H1 (cell line): ENCODE results near the gene FRMD3. TPM values are rescaled to one million over a fixed set of nuclear protein-coding genes. Genes with fewer than 3 reads are reported as not detected.

Experiments
- CTCF ChIA-PET: fragments of 300-600 bp; sonication (Branson Sonifier 250); formaldehyde crosslinking; loops from one replicate; lab custom pipeline; 2021; ENCODE audit not compliant: partially characterized antibody; lab: Charles Lee
- POLR2A ChIA-PET: fragments of 300-600 bp; sonication (Branson Sonifier 250); formaldehyde crosslinking; loops from one replicate; lab custom pipeline; 2021; ENCODE audit warnings: inconsistent platforms; ENCODE audit not compliant: partially characterized antibody; lab: Charles Lee
- DNase-seq, 2 experiments: peaks; one replicate each; pipeline versions ENCODE4 v3.0.0 to v3.0.0-alpha.2; 2010 to 2022; ENCODE audit warnings: low spot score in 2 of 2, low read depth in 1 of 2, mixed read lengths in 1 of 2
- FAIRE-seq: peaks from 2 replicates; lab custom pipeline; 2011; peaks lifted over from hg19 to GRCh38; lab: Jason Lieb, UNC
- H2AFZ ChIP-seq: 2 replicates; pipeline ENCODE4 v1.8.1; 2012; ENCODE audit warnings: low read length, inconsistent platforms
- H2AK5ac ChIP-seq: 2 replicates; pipeline ENCODE4 v1.6.1; 2013; ENCODE audit warnings: low read depth, low read length
- H2BK120ac ChIP-seq: replicated peaks from 2 replicates; pipeline ENCODE3; 2013; ENCODE audit warnings: low read depth, low read length, inconsistent platforms
- H2BK12ac ChIP-seq: 2 replicates; pipeline ENCODE4 v1.6.1; 2013; ENCODE audit warnings: low read depth, low read length
- H2BK15ac ChIP-seq: 2 replicates; pipeline ENCODE4 v1.6.1; 2013; ENCODE audit warnings: low read length
- H2BK20ac ChIP-seq: 2 replicates; pipeline ENCODE4 v1.6.1; 2013; ENCODE audit warnings: low read length
- H2BK5ac ChIP-seq: 2 replicates; pipeline ENCODE4 v1.6.1; 2013; ENCODE audit warnings: low read depth, low read length
- H3K14ac ChIP-seq: 2 replicates; pipeline ENCODE4 v1.6.1; 2013; ENCODE audit warnings: inconsistent platforms; ENCODE audit not compliant: insufficient read length
- H3K18ac ChIP-seq: 2 replicates; pipeline ENCODE4 v1.6.1; 2013; ENCODE audit warnings: low read length; ENCODE audit errors: extremely low read depth
- H3K23ac ChIP-seq: 2 replicates; pipeline ENCODE4 v1.6.1; 2013; ENCODE audit warnings: inconsistent platforms; ENCODE audit not compliant: insufficient read length
- H3K23me2 ChIP-seq: 2 replicates; pipeline ENCODE4 v1.6.1; 2013; ENCODE audit warnings: low read depth, low read length
- H3K27ac ChIP-seq: 2 replicates; pipeline ENCODE4 v1.6.1; 2011; ENCODE audit warnings: low read depth, low read length, inconsistent platforms
- H3K27me3 ChIP-seq, 4 experiments: replicated peaks in 1 of 4; 1 replicate in 1 of 4; 2 replicates in 3 of 4; pipeline versions ENCODE4 v1.6.1 to v1.8.1; 2011 to 2013; ENCODE audit warnings: low read length in 3 of 4, mild to moderate bottlenecking in 3 of 4, inconsistent platforms in 2 of 4, mixed read lengths in 2 of 4, moderate library complexity in 1 of 4; ENCODE audit not compliant: control insufficient read depth in 3 of 4, insufficient read depth in 3 of 4; ENCODE audit errors: extremely low read depth in 1 of 4
- H3K36me3 ChIP-seq, 4 experiments: 2 replicates each; pipeline versions ENCODE4 v1.6.1 to v1.8.1; 2011 to 2013; ENCODE audit warnings: mild to moderate bottlenecking in 4 of 4, low read length in 3 of 4, moderate library complexity in 2 of 4, control low read depth in 1 of 4, inconsistent platforms in 1 of 4; ENCODE audit not compliant: insufficient read depth in 4 of 4, control insufficient read depth in 2 of 4
- H3K4ac ChIP-seq: replicated peaks from 2 replicates; pipeline ENCODE3; 2013; ENCODE audit warnings: low read length, low read depth, mixed read lengths, inconsistent platforms; ENCODE audit not compliant: insufficient read length
- H3K4me1 ChIP-seq, 4 experiments: replicated peaks in 1 of 4; 1 replicate in 1 of 4; 2 replicates in 3 of 4; pipeline versions ENCODE4 v1.6.1 to v1.8.1; 2011 to 2013; ENCODE audit warnings: low read length in 3 of 4, inconsistent platforms in 2 of 4, mixed read lengths in 1 of 4; ENCODE audit not compliant: insufficient read depth in 4 of 4, control insufficient read depth in 3 of 4
- H3K4me2 ChIP-seq, 2 experiments: 2 replicates each; pipeline versions ENCODE4 v1.6.1 to v1.8.1; 2011 to 2013; ENCODE audit warnings: low read depth in 2 of 2, low read length in 2 of 2, control low read depth in 1 of 2, inconsistent platforms in 1 of 2, mild to moderate bottlenecking in 1 of 2; ENCODE audit not compliant: insufficient read depth in 1 of 2
- H3K4me3 ChIP-seq, 4 experiments: fragments of 200-600, 300-600 bp in 1 of 4; sonication (generic), shearing (Covaris generic), sonication (Bioruptor Twin) in 1 of 4; 2 replicates each; pipeline versions ENCODE4 v1.5.1 to v1.8.1; 2011 to 2016; ENCODE audit warnings: low read length in 4 of 4, low read depth in 3 of 4, control low read depth in 2 of 4, inconsistent platforms in 2 of 4, mild to moderate bottlenecking in 2 of 4, mixed read lengths in 1 of 4, moderate library complexity in 1 of 4; ENCODE audit not compliant: insufficient read depth in 2 of 4; ENCODE audit errors: extremely low read depth in 1 of 4
- H3K56ac ChIP-seq: replicated peaks from 2 replicates; pipeline ENCODE3; 2013; ENCODE audit warnings: low read depth, mild to moderate bottlenecking, mixed read lengths, low read length, inconsistent platforms; ENCODE audit not compliant: insufficient read length
- H3K79me1 ChIP-seq: 2 replicates; pipeline ENCODE4 v1.6.1; 2013; ENCODE audit warnings: low read depth, low read length, control low read depth
- H3K79me2 ChIP-seq, 2 experiments: 2 replicates each; pipeline versions ENCODE4 v1.6.1 to v1.8.1; 2012 to 2013; ENCODE audit warnings: low read length in 2 of 2, mild to moderate bottlenecking in 2 of 2, inconsistent platforms in 1 of 2; ENCODE audit not compliant: insufficient read depth in 2 of 2, control insufficient read depth in 1 of 2
- H3K9ac ChIP-seq, 4 experiments: replicated peaks in 1 of 4; 1 replicate in 1 of 4; 2 replicates in 3 of 4; pipeline versions ENCODE4 v1.6.1 to v1.8.1; 2011 to 2013; ENCODE audit warnings: low read depth in 3 of 4, low read length in 3 of 4, control low read depth in 2 of 4, mild to moderate bottlenecking in 2 of 4, moderate library complexity in 2 of 4, inconsistent platforms in 1 of 4; ENCODE audit errors: extremely low read depth in 1 of 4
- H3K9me3 ChIP-seq, 2 experiments: 2 replicates each; pipeline versions ENCODE4 v1.6.1 to v1.8.1; 2012 to 2013; ENCODE audit warnings: mild to moderate bottlenecking in 2 of 2, moderate library complexity in 2 of 2, control low read depth in 1 of 2, inconsistent platforms in 1 of 2, low read depth in 1 of 2, low read length in 1 of 2, mixed read lengths in 1 of 2; ENCODE audit not compliant: insufficient read depth in 2 of 2
- H4K20me1 ChIP-seq, 2 experiments: replicated peaks in 1 of 2; 2 replicates each; pipeline versions ENCODE3 to v1.8.1; 2011 to 2013; ENCODE audit warnings: inconsistent platforms in 2 of 2, low read length in 2 of 2, mild to moderate bottlenecking in 1 of 2; ENCODE audit not compliant: insufficient read depth in 2 of 2, control insufficient read depth in 1 of 2
- H4K5ac ChIP-seq: 2 replicates; pipeline ENCODE4 v1.6.1; 2013; ENCODE audit warnings: low read length, low read depth, mixed read lengths, inconsistent platforms; ENCODE audit not compliant: insufficient read length
- H4K8ac ChIP-seq: 2 replicates; pipeline ENCODE4 v1.8.0; 2013; ENCODE audit warnings: mild to moderate bottlenecking, moderate library complexity, low read length, inconsistent platforms; ENCODE audit not compliant: insufficient read depth; ENCODE audit errors: extremely low read depth
- H4K91ac ChIP-seq: replicated peaks from 2 replicates; pipeline ENCODE3; 2013; ENCODE audit warnings: low read length, mixed read lengths, inconsistent platforms; ENCODE audit not compliant: insufficient read length
- SUZ12 ChIP-seq: fragments of 200-600 bp; sonication (generic); IDR thresholded peaks from 2 replicates; pipeline ENCODE4 v1.6.1; 2012; ENCODE audit warnings: mild to moderate bottlenecking, inconsistent platforms, low read length, moderate library complexity, mixed read lengths
- WGBS, 2 experiments: shearing (Covaris generic) in 1 of 2; methylation state at CpG; one replicate each; pipeline versions ENCODE4 v1.1.6 to v1.1.7; 2013 to 2015; ENCODE audit warnings: low lambda C conversion rate in 2 of 2, mixed read lengths in 2 of 2, inconsistent platforms in 1 of 2, low coverage in 1 of 2, missing lambda C conversion rate in 1 of 2; ENCODE audit not compliant: insufficient replicate concordance in 2 of 2, insufficient coverage in 1 of 2, insufficient read length in 1 of 2; ENCODE audit errors: extremely low coverage in 1 of 2, missing lambda C conversion rate in 1 of 2; 5-methylcytosine and 5-hydroxymethylcytosine counted together
- polyA plus RNA-seq, 7 experiments: library from polyadenylated mRNA; depleted of rRNA in 3 of 7; stranded (reverse) in 5 of 7; unstranded in 2 of 7; fragments of >200 nt in 5 of 7; fragments of 200-250 nt in 2 of 7; gene quantifications; 1 replicate in 5 of 7; 2 replicates in 1 of 7; 4 replicates in 1 of 7; pipeline versions ENCODE4 v1.2.1 to v1.2.3, GENCODE V29; 2011 to 2013; ENCODE audit warnings: missing spikeins in 2 of 7, mixed read lengths in 2 of 7
- total RNA-seq: library from RNA; stranded (reverse); fragmentation: NEBNext Ultra II Directional; extraction: Animal tissue kit (Norgen Biotek cat#: 25700); gene quantifications from 2 replicates; pipeline ENCODE4 v1.2.1, GENCODE V29; 2021

The FRMD3 gene
- total and polyA plus RNA-seq, 2 of the 8 experiments (the other 6 are each of a cell fraction or from before 2014, with no cell fraction given) = 0.15 to 1.4 TPM

- no peak overlapping the region for H3K9ac ChIP-seq
- no peaks in the 10 kb centered on the region for H3K36me3 ChIP-seq
- no peaks in the 10 kb centered on the region for H3K79me1 ChIP-seq
- no peak overlapping the region for H3K23ac ChIP-seq
- no peak overlapping the region for H2AK5ac ChIP-seq
- no peak overlapping the region for H4K91ac ChIP-seq
- ChIA-PET CTCF (interaction anchor here (1.2 to 6.5 kb wide), 3 partner anchors 13 to 223 kb away, joined by 3 to 42 read pairs (median 3); no protein-coding TSS in a partner anchor), POLR2A (no interaction called here)
- no peak overlapping the region for H3K27ac ChIP-seq
- no peak overlapping the region for H2BK120ac ChIP-seq
- no peaks in the 10 kb centered on the region for H3K79me2 ChIP-seq
- no peaks in the 10 kb centered on the region for H3K23me2 ChIP-seq
- H3K18ac ChIP-seq = no peak overlapping the region
- H2AFZ ChIP-seq = no peak overlapping the region
- no peak overlapping the region for H2BK5ac ChIP-seq
- no peak overlapping the region for H3K56ac ChIP-seq
- no peak overlapping the region for H3K4ac ChIP-seq
- H3K4me1 ChIP-seq = no peaks in the 10 kb centered on the region
- no peaks in the 10 kb centered on the region for H3K9me3 ChIP-seq
- H3K4me3 ChIP-seq = no peak overlapping the region
- no peak overlapping the region for H2BK15ac ChIP-seq
- no peaks in the 10 kb centered on the region for H4K20me1 ChIP-seq
- H3K14ac ChIP-seq = no peak overlapping the region
- no peak overlapping the region for H4K5ac ChIP-seq
- no peaks in the 10 kb centered on the region for H3K27me3 ChIP-seq
- H3K4me2 ChIP-seq = no peak overlapping the region
- H2BK12ac ChIP-seq = no peak overlapping the region
- H4K8ac ChIP-seq = no peak overlapping the region
- no peak overlapping the region for H2BK20ac ChIP-seq
- WGBS, 2 experiments = 100% methylated on average over 1 of the region's 1 CpG; no CpG with 5 or more reads in 1 of the 2 experiments
- FAIRE-seq (no peak), DNase-seq (no peak)
- no peak for TF ChIP-seq SUZ12
These were observed 19.1 kb upstream of the FRMD3 start for GRCh38 chr9:83557317-83557716.
